Vagina (tissue), 2 donors: ENCODE measurements around the gene CGB2.

Experiments
- CTCF ChIP-seq, 3 experiments: fragments of 450-650 bp in 2 of 3; fragments of 200-600 bp in 1 of 3; sonication (generic) in 1 of 3; IDR thresholded peaks; one replicate each; pipeline ENCODE4 v1.5.1; 2017 to 2019; ENCODE audit warnings: antibody characterized with exemption in 3 of 3, mild to moderate bottlenecking in 2 of 3, moderate library complexity in 2 of 3
- POLR2A ChIP-seq, 2 donors: fragments of 450-650 bp; IDR thresholded peaks; one replicate each; pipeline ENCODE4 v1.6.1; 2017; ENCODE audit warnings: antibody characterized with exemption in 2 of 2, mild to moderate bottlenecking in 2 of 2, moderate library complexity in 2 of 2
- POLR2AphosphoS5 ChIP-seq, 2 donors: sonication (generic); formaldehyde crosslinking; IDR thresholded peaks; one replicate each; pipeline ENCODE4 v1.9.0; 2017; ENCODE audit warnings: antibody characterized with exemption in 2 of 2, mild to moderate bottlenecking in 2 of 2, low read depth in 1 of 2; ENCODE audit not compliant: insufficient read depth in 1 of 2

GRCh38 chr19:48997972-48998371, 33.7 kb upstream of the CGB2 start:
- TF ChIP-seq CTCF (IDR thresholded peaks at IDR 0.05) (no peak), POLR2AphosphoS5 (IDR thresholded peaks at IDR 0.05; ENCODE audit: insufficient read depth in 1 of 2, low read depth in 1 of 2) (no peak), POLR2A (IDR thresholded peaks at IDR 0.05) (no peak)
